Lung (tissue), 12 donors: ENCODE data around the gene PRDM10. TPM values are rescaled to one million over a fixed set of nuclear protein-coding genes. Genes with fewer than 3 reads are reported as not detected.

ENCODE experiments used
- ATAC-seq: fragments of 200-7000 bp; cut with Tn5 transposase; one replicate; pipeline ENCODE4 v1.9.1; 2020; ENCODE audit warnings: moderate number of reproducible peaks; ENCODE audit not compliant: insufficient read depth, low FRiP score
- DNase-seq, 3 donors: peaks; one replicate each; pipeline ENCODE4 v3.0.0-alpha.2; 2013 to 2017
- H3K27ac ChIP-seq, 2 donors: one replicate each; pipeline ENCODE4 v1.5.1; 2013; ENCODE audit warnings: mild to moderate bottlenecking in 2 of 2, moderate library complexity in 2 of 2, control low read depth in 1 of 2, inconsistent platforms in 1 of 2, low read depth in 1 of 2, low read length in 1 of 2
- H3K27me3 ChIP-seq, 3 donors: one replicate each; pipeline ENCODE4 v1.5.1; 2013; ENCODE audit warnings: low read length in 2 of 3; ENCODE audit not compliant: control insufficient read depth in 3 of 3, insufficient read depth in 3 of 3
- H3K36me3 ChIP-seq, 4 donors: one replicate each; pipeline ENCODE4 v1.5.1; 2013; ENCODE audit warnings: low read length in 4 of 4, mild to moderate bottlenecking in 1 of 4, moderate library complexity in 1 of 4; ENCODE audit not compliant: control insufficient read depth in 4 of 4, insufficient read depth in 4 of 4
- H3K4me1 ChIP-seq, 5 donors: one replicate each; pipeline ENCODE4 v1.5.1; 2013; ENCODE audit warnings: low read length in 5 of 5, mild to moderate bottlenecking in 2 of 5, moderate library complexity in 1 of 5; ENCODE audit not compliant: control insufficient read depth in 5 of 5, insufficient read depth in 5 of 5
- H3K4me3 ChIP-seq: one replicate; pipeline ENCODE4 v1.5.1; 2013; ENCODE audit warnings: mild to moderate bottlenecking, control low read depth, moderate library complexity
- H3K9ac ChIP-seq, 2 donors: one replicate each; pipeline ENCODE4 v1.5.1; 2013; ENCODE audit warnings: low read length in 2 of 2, control low read depth in 1 of 2; ENCODE audit not compliant: insufficient read depth in 1 of 2
- H3K9me3 ChIP-seq, 4 donors: one replicate each; pipeline ENCODE4 v1.5.1; 2013; ENCODE audit warnings: low read length in 3 of 4, mild to moderate bottlenecking in 1 of 4, moderate library complexity in 1 of 4; ENCODE audit not compliant: control insufficient read depth in 4 of 4, insufficient read depth in 3 of 4
- CTCF ChIP-seq: IDR thresholded peaks from 2 replicates; pipeline ENCODE4 v1.5.1; 2012; ENCODE audit warnings: mild to moderate bottlenecking; ENCODE audit errors: control extremely low read depth, extremely low read depth
- WGBS, 2 donors: extraction: QIAGEN DNeasy Blood & Tissue Kit; methylation state at CpG; one replicate each; pipeline ENCODE4 v1.1.7; 2013; 5-methylcytosine and 5-hydroxymethylcytosine counted together
- polyA plus RNA-seq, 2 donors: library from polyadenylated mRNA; stranded (reverse); fragments of 200-250 nt; gene quantifications; one replicate each; pipeline ENCODE4 v1.2.1, GENCODE V29; 2013
- total RNA-seq, 2 donors: library from RNA; depleted of rRNA in 1 of 2; stranded (reverse); fragments of >200 nt in 1 of 2; gene quantifications; one replicate each; pipeline ENCODE4 v1.2.1, GENCODE V29; 2014 to 2021
- donor health status: control.
- donor health status: control.
- donor health status: Bipolar disorder and iron deficiency.
- donor health status: healthy.
- donor health status: DM: yes; HTN: yes; CAD: no.

PRDM10 gene
- total and polyA plus RNA-seq, 4 donors: 2.3 to 19.0 (median 5.7) TPM

DNA sequence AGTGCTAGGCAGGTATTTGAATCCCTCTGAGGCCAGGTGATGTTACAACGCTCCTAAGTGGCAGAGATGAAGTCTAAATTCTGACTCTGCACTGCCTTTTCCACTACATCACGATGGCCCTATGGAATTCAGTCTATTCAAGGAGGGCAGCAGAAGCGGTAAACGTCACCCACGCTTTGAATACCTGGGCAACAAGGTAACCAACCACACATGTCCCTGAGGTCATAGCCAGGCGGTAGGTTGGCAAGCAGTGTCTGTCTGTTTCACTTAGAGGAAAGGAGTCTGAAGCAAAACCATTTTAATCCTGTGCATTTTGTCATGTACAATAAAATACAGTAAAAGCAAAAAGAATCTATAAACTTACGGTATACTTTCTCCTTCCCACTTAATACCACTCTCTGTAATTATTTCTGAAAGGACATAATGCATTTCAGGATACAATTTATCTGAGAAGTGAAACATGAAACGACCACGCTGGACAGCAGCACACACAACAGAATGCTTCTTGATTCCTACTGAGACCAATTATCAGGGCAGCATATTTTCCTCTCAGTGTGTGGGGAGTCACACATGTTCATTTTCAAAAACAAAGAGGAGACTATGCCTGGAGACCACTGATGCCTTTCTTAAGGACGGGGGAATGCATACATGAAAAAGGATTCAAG, 51.3 kb downstream of the PRDM10 start:
- no peak overlapping the region for H3K9ac ChIP-seq
- peaks cover 0 to 21% (median 12%) of the 10 kb centered on the region in 5 donors for H3K4me1 ChIP-seq
- H3K36me3 ChIP-seq: peaks cover 0 to 9% (median 5%) of the 10 kb centered on the region in 4 donors
- DNase-seq (peak in 2 of 3 donors; percentile 17 to 35), ATAC-seq (no peak)
- H3K27ac ChIP-seq: peak overlapping the region in 1 of 2 donors; percentile 39
- H3K4me3 ChIP-seq: no peak overlapping the region
- no peaks in the 10 kb centered on the region for H3K9me3 ChIP-seq
- no peaks in the 10 kb centered on the region for H3K27me3 ChIP-seq
- TF ChIP-seq CTCF: no peak
- 49 to 75% methylated on average over 10 of the region's 10 CpGs for WGBS, 2 donors

- peaks cover 0 to 11% (median 7%) of the 10 kb centered on the region in 4 donors for H3K36me3 ChIP-seq
- H3K9me3 ChIP-seq: no peaks in the 10 kb centered on the region
- H3K9ac ChIP-seq: no peak overlapping the region
- DNase-seq (peak; percentile 80 to 94 (median 92)), ATAC-seq (peak; percentile 19)
- peak overlapping the region in 1 of 2 donors; percentile 75 for H3K27ac ChIP-seq
- H3K4me3 ChIP-seq: no peak overlapping the region
- H3K27me3 ChIP-seq: no peaks in the 10 kb centered on the region
- WGBS, 2 donors: 14 to 40% methylated on average over 17 of the region's 17 CpGs
- TF ChIP-seq CTCF: no peak
- peaks cover 0 to 21% (median 12%) of the 10 kb centered on the region in 5 donors for H3K4me1 ChIP-seq
These were observed 52.2 kb downstream of the PRDM10 start for GRCh38 chr11:129950101-129951091.

- Histone ChIP-seq H3K4me3 (no peak overlapping the region), H3K36me3 (peaks cover 4 to 13% (median 9%) of the 10 kb centered on the region in 4 donors), H3K9me3 (no peaks in the 10 kb centered on the region), H3K27me3 (no peaks in the 10 kb centered on the region), H3K4me1 (peaks cover 0 to 21% (median 12%) of the 10 kb centered on the region in 5 donors), H3K27ac (no peak overlapping the region), H3K9ac (no peak overlapping the region)
- 86 to 93% methylated on average over 1 of the region's 1 CpG for WGBS, 2 donors
- no peak for TF ChIP-seq CTCF
- DNase-seq (no peak), ATAC-seq (no peak)
These were observed 53.6 kb downstream of the PRDM10 start for GRCh38 chr11:129948926-129949466.
